Small intestine (tissue), 7 donors: ENCODE data around the gene UBE2QL1. TPM values are rescaled to one million over a fixed set of nuclear protein-coding genes. Genes with fewer than 3 reads are reported as not detected.
A peak's percentile ranks its signal among the peaks of the same experiment; 100 is the strongest.

ENCODE experiments used
- DNase-seq, 2 donors: peaks; one replicate each; pipeline versions ENCODE4 v3.0.0 to v3.0.0-alpha.2; 2013
- FAIRE-seq: peaks from 2 replicates; lab custom pipeline; 2012; peaks lifted over from hg19 to GRCh38; lab: Jason Lieb, UNC
- H3K27ac ChIP-seq, 3 donors: one replicate each; pipeline ENCODE4 v1.5.1; 2013; ENCODE audit warnings: low read length in 2 of 3, mild to moderate bottlenecking in 2 of 3, control low read depth in 1 of 3, inconsistent platforms in 1 of 3, low read depth in 1 of 3, moderate library complexity in 1 of 3
- H3K27me3 ChIP-seq, 3 donors: one replicate each; pipeline ENCODE4 v1.6.1; 2013; ENCODE audit warnings: low read length in 3 of 3, inconsistent platforms in 1 of 3; ENCODE audit not compliant: control insufficient read depth in 3 of 3, insufficient read depth in 3 of 3
- H3K36me3 ChIP-seq, 3 donors: one replicate each; pipeline ENCODE4 v1.6.1; 2013; ENCODE audit warnings: low read length in 3 of 3, inconsistent platforms in 1 of 3, low read depth in 1 of 3, mild to moderate bottlenecking in 1 of 3, moderate library complexity in 1 of 3; ENCODE audit not compliant: control insufficient read depth in 3 of 3, insufficient read depth in 2 of 3
- H3K4me1 ChIP-seq, 3 donors: one replicate each; pipeline ENCODE4 v1.6.1; 2013; ENCODE audit warnings: low read length in 2 of 3, inconsistent platforms in 1 of 3, low read depth in 1 of 3, mild to moderate bottlenecking in 1 of 3, moderate library complexity in 1 of 3; ENCODE audit not compliant: control insufficient read depth in 3 of 3, insufficient read depth in 2 of 3
- H3K4me3 ChIP-seq, 3 donors: one replicate each; pipeline ENCODE4 v1.5.1; 2013; ENCODE audit warnings: low read length in 3 of 3, control low read depth in 1 of 3, inconsistent platforms in 1 of 3, low read depth in 1 of 3, mild to moderate bottlenecking in 1 of 3, moderate library complexity in 1 of 3
- H3K9me3 ChIP-seq, 2 donors: one replicate each; pipeline ENCODE4 v1.6.1; 2013; ENCODE audit warnings: low read depth in 1 of 2, low read length in 1 of 2; ENCODE audit not compliant: control insufficient read depth in 2 of 2, insufficient read depth in 1 of 2
- WGBS, 3 donors: extraction: QIAGEN DNeasy Blood & Tissue Kit; methylation state at CpG; one replicate each; pipeline ENCODE4 v1.1.7; 2013; 5-methylcytosine and 5-hydroxymethylcytosine counted together
- polyA plus RNA-seq, 4 donors: library from polyadenylated mRNA; stranded (reverse) in 3 of 4; unstranded in 1 of 4; fragments of 200-250 nt in 3 of 4; fragments of 120-200 nt in 1 of 4; gene quantifications; one replicate each; pipeline versions ENCODE4 v1.2.1 to v1.2.3, GENCODE V29; 2013
- donor health status: healthy with polysubstance abuse.
- donor health status: control.
- donor health status: control.
- donor health status: Bipolar disorder and iron deficiency.
- donor health status: healthy.

The UBE2QL1 gene
- polyA plus RNA-seq, 4 donors = 0.27 to 0.75 (median 0.45) TPM; not detected in 1

- WGBS, 3 donors = 54 to 70% (median 61%) methylated on average over 6 of the region's 6 CpGs
- Histone ChIP-seq H3K9me3 (no peaks in the 10 kb centered on the region), H3K36me3 (no peaks in the 10 kb centered on the region), H3K4me1 (no peaks in the 10 kb centered on the region), H3K27me3 (peaks cover 0 to 7% (median 3%) of the 10 kb centered on the region in 3 donors), H3K4me3 (no peak overlapping the region), H3K27ac (no peak overlapping the region)
- FAIRE-seq (no peak), DNase-seq (no peak)
Measured at GRCh38 chr5:6407558-6408259, 41.0 kb upstream of the UBE2QL1 start.

- H3K4me1 ChIP-seq = no peaks in the 10 kb centered on the region
- WGBS, 3 donors = 70 to 74% (median 73%) methylated on average over 5 of the region's 5 CpGs
- no peak overlapping the region for H3K27ac ChIP-seq
- H3K9me3 ChIP-seq = no peaks in the 10 kb centered on the region
- no peaks in the 10 kb centered on the region for H3K36me3 ChIP-seq
- DNase-seq (no peak), FAIRE-seq (no peak)
- H3K27me3 ChIP-seq = peaks cover 0 to 7% (median 3%) of the 10 kb centered on the region in 3 donors
- H3K4me3 ChIP-seq = no peak overlapping the region
Measured at GRCh38 chr5:6408260-6408596, 40.4 kb upstream of the UBE2QL1 start.

- H3K4me3 ChIP-seq = no peak overlapping the region
- H3K4me1 ChIP-seq = no peaks in the 10 kb centered on the region
- peaks cover 0 to 7% (median 3%) of the 10 kb centered on the region in 3 donors for H3K27me3 ChIP-seq
- no peaks in the 10 kb centered on the region for H3K9me3 ChIP-seq
- no peak for FAIRE-seq
- H3K36me3 ChIP-seq = no peaks in the 10 kb centered on the region
- DNase-seq = no peak
- H3K27ac ChIP-seq = no peak overlapping the region
- WGBS, 3 donors = 72 to 77% (median 74%) methylated on average over 8 of the region's 8 CpGs
Measured at GRCh38 chr5:6408627-6409446, 39.8 kb upstream of the UBE2QL1 start.

GRCh38 chr5:6410421-6410820 lies 38.2 kb upstream of the UBE2QL1 start:
- WGBS, 3 donors = 84 to 92% (median 85%) methylated on average over 9 of the region's 9 CpGs
- Histone ChIP-seq H3K27me3 (peaks cover 0 to 9% (median 3%) of the 10 kb centered on the region in 3 donors), H3K9me3 (no peaks in the 10 kb centered on the region), H3K4me1 (no peaks in the 10 kb centered on the region), H3K4me3 (no peak overlapping the region), H3K36me3 (no peaks in the 10 kb centered on the region), H3K27ac (no peak overlapping the region)
- FAIRE-seq = no peak
- no peak for DNase-seq

- 91 to 96% (median 95%) methylated on average over 15 of the region's 15 CpGs for WGBS, 3 donors
- FAIRE-seq = no peak
- H3K27me3 ChIP-seq = peaks cover 0 to 9% (median 3%) of the 10 kb centered on the region in 3 donors
Measured at GRCh38 chr5:6411141-6411540, 37.5 kb upstream of the UBE2QL1 start.

GRCh38 chr5:6412811-6413210 lies 35.8 kb upstream of the UBE2QL1 start:
- H3K4me1 ChIP-seq = no peaks in the 10 kb centered on the region
- no peaks in the 10 kb centered on the region for H3K36me3 ChIP-seq
- H3K27me3 ChIP-seq = peaks cover 0 to 5% (median 1%) of the 10 kb centered on the region in 3 donors
- no peak for DNase-seq
- H3K9me3 ChIP-seq = no peaks in the 10 kb centered on the region
- whole genome bisulfite sequencing, 3 donors = 66 to 78% (median 70%) methylated on average over 4 of the region's 4 CpGs
- no peak overlapping the region for H3K4me3 ChIP-seq
- H3K27ac ChIP-seq = no peak overlapping the region
- FAIRE-seq = no peak

More at GRCh38 chr5:6411141-6411540, 37.5 kb upstream of the UBE2QL1 start:
- Histone ChIP-seq H3K9me3 (no peaks in the 10 kb centered on the region), H3K36me3 (no peaks in the 10 kb centered on the region), H3K4me1 (no peaks in the 10 kb centered on the region), H3K4me3 (no peak overlapping the region), H3K27ac (no peak overlapping the region)
- DNase-seq = no peak

- WGBS, 3 donors = 92 to 98% (median 94%) methylated on average over 10 of the region's 10 CpGs
- FAIRE-seq = no peak
Measured at GRCh38 chr5:6417657-6418056, 31.0 kb upstream of the UBE2QL1 start.

GRCh38 chr5:6418679-6419276 lies 29.9 kb upstream of the UBE2QL1 start:
- no peak for DNase-seq
- no peak overlapping the region for H3K27ac ChIP-seq
- no peaks in the 10 kb centered on the region for H3K9me3 ChIP-seq
- FAIRE-seq = no peak
- H3K4me1 ChIP-seq = no peaks in the 10 kb centered on the region
- no peak overlapping the region for H3K4me3 ChIP-seq
- 57 to 72% (median 64%) methylated on average over 3 of the region's 3 CpGs for WGBS, 3 donors
- H3K27me3 ChIP-seq = peaks cover 0 to 2% (median 0%) of the 10 kb centered on the region in 3 donors
- no peaks in the 10 kb centered on the region for H3K36me3 ChIP-seq

More at GRCh38 chr5:6417657-6418056, 31.0 kb upstream of the UBE2QL1 start:
- Histone ChIP-seq H3K4me3 (no peak overlapping the region), H3K36me3 (no peaks in the 10 kb centered on the region), H3K9me3 (no peaks in the 10 kb centered on the region), H3K27me3 (peaks cover 0 to 2% (median 0%) of the 10 kb centered on the region in 3 donors), H3K4me1 (no peaks in the 10 kb centered on the region), H3K27ac (no peak overlapping the region)
- peak in 1 of 2 donors; percentile 3 for DNase-seq
